ENCODE measurements around the gene MCC.

The MCC gene

GRCh38 chr5:113510836-113511451 lies 22.7 kb upstream of the MCC start:
- no peak overlapping the region for H3K18ac ChIP-seq (ENCODE audit: low read length)
- no peak overlapping the region for H3K9ac ChIP-seq (ENCODE audit: low read length)
- no peak overlapping the region for H2BK12ac ChIP-seq (ENCODE audit: low read length)
- H3K27me3 ChIP-seq (ENCODE audit: insufficient read depth, low read length): no peaks in the 10 kb centered on the region
- peaks cover 0 to 1% of the 10 kb centered on the region in 2 experiments for H3K4me1 ChIP-seq (ENCODE audit: control insufficient read depth in 1 of 2, insufficient read depth in 2 of 2, low read length in 2 of 2)
- DNase-seq: peak in 1 of 2 donors; percentile 45
- no peak overlapping the region for H4K12ac ChIP-seq (ENCODE audit: low read depth, low read length)
- WGBS (ENCODE audit: extremely low coverage, insufficient coverage, insufficient read length): no CpG with 5 or more reads among the region's 6 CpGs
- no peak overlapping the region for H2BK5ac ChIP-seq (ENCODE audit: low read depth, low read length, poor library complexity)
- H4K91ac ChIP-seq (ENCODE audit: low read depth, low read length): no peak overlapping the region
- H2AFZ ChIP-seq (ENCODE audit: insufficient read depth, low read length, poor library complexity): no peak overlapping the region
- H3K27ac ChIP-seq (ENCODE audit: low read depth, low read length): no peak overlapping the region
- no peak overlapping the region for H2AK5ac ChIP-seq (ENCODE audit: low read length)
- H4K8ac ChIP-seq (ENCODE audit: low read depth, low read length): no peak overlapping the region
- H2BK120ac ChIP-seq (ENCODE audit: insufficient read depth, low read length, poor library complexity): no peak overlapping the region
- no peak overlapping the region for H3K4me2 ChIP-seq (ENCODE audit: low read length)
- no peak overlapping the region for H3K23ac ChIP-seq (ENCODE audit: low read length)
- no peak overlapping the region for H3K4me3 ChIP-seq (ENCODE audit: low read depth, low read length)
- H3K4ac ChIP-seq (ENCODE audit: low read depth, low read length): no peak overlapping the region
- no peak overlapping the region for H3K14ac ChIP-seq (ENCODE audit: low read length)
- no peaks in the 10 kb centered on the region for H3K9me3 ChIP-seq (ENCODE audit: insufficient read depth, low read depth, low read length)
- H3K79me1 ChIP-seq (ENCODE audit: low read length): peaks cover 8% of the 10 kb centered on the region
- peaks cover 6% of the 10 kb centered on the region for H3K79me2 ChIP-seq (ENCODE audit: control insufficient read depth, insufficient read depth, low read length, poor library complexity)
- no peaks in the 10 kb centered on the region for H3K36me3 ChIP-seq (ENCODE audit: control insufficient read depth in 1 of 2, insufficient read depth in 2 of 2, low read length in 2 of 2)

GRCh38 chr5:113508756-113509155 lies 20.5 kb upstream of the MCC start:
- Histone ChIP-seq H4K12ac (ENCODE audit: low read depth, low read length) (no peak overlapping the region), H3K9me3 (ENCODE audit: insufficient read depth, low read depth, low read length) (no peaks in the 10 kb centered on the region), H3K79me2 (ENCODE audit: control insufficient read depth, insufficient read depth, low read length, poor library complexity) (peaks cover 2% of the 10 kb centered on the region), H3K4ac (ENCODE audit: low read depth, low read length) (no peak overlapping the region), H3K18ac (ENCODE audit: low read length) (no peak overlapping the region), H3K4me3 (ENCODE audit: low read depth, low read length) (no peak overlapping the region), H3K4me2 (ENCODE audit: low read length) (no peak overlapping the region), H3K27ac (ENCODE audit: low read depth, low read length) (no peak overlapping the region), H2BK5ac (ENCODE audit: low read depth, low read length, poor library complexity) (no peak overlapping the region), H2BK12ac (ENCODE audit: low read length) (no peak overlapping the region), H2BK120ac (ENCODE audit: insufficient read depth, low read length, poor library complexity) (no peak overlapping the region), H3K4me1 (ENCODE audit: control insufficient read depth in 1 of 2, insufficient read depth in 2 of 2, low read length in 2 of 2) (no peaks in the 10 kb centered on the region), H3K79me1 (ENCODE audit: low read length) (peaks cover 5% of the 10 kb centered on the region), H2AFZ (ENCODE audit: insufficient read depth, low read length, poor library complexity) (no peak overlapping the region), H2AK5ac (ENCODE audit: low read length) (no peak overlapping the region), H3K23ac (ENCODE audit: low read length) (no peak overlapping the region), H4K8ac (ENCODE audit: low read depth, low read length) (no peak overlapping the region), H3K14ac (ENCODE audit: low read length) (no peak overlapping the region), H4K91ac (ENCODE audit: low read depth, low read length) (no peak overlapping the region), H3K27me3 (ENCODE audit: insufficient read depth, low read length) (no peaks in the 10 kb centered on the region), H3K9ac (ENCODE audit: low read length) (no peak overlapping the region), H3K36me3 (ENCODE audit: control insufficient read depth in 1 of 2, insufficient read depth in 2 of 2, low read length in 2 of 2) (no peaks in the 10 kb centered on the region)
- no peak for DNase-seq

- Histone ChIP-seq H3K18ac (ENCODE audit: low read length) (no peak overlapping the region), H4K12ac (ENCODE audit: low read depth, low read length) (no peak overlapping the region), H3K9ac (ENCODE audit: low read length) (no peak overlapping the region), H3K14ac (ENCODE audit: low read length) (no peak overlapping the region), H4K8ac (ENCODE audit: low read depth, low read length) (no peak overlapping the region), H3K4me3 (ENCODE audit: low read depth, low read length) (no peak overlapping the region), H3K4me1 (ENCODE audit: control insufficient read depth in 1 of 2, insufficient read depth in 2 of 2, low read length in 2 of 2) (no peaks in the 10 kb centered on the region), H3K36me3 (ENCODE audit: control insufficient read depth in 1 of 2, insufficient read depth in 2 of 2, low read length in 2 of 2) (no peaks in the 10 kb centered on the region), H3K27ac (ENCODE audit: low read depth, low read length) (no peak overlapping the region), H2AFZ (ENCODE audit: insufficient read depth, low read length, poor library complexity) (no peak overlapping the region), H3K27me3 (ENCODE audit: insufficient read depth, low read length) (no peaks in the 10 kb centered on the region), H4K91ac (ENCODE audit: low read depth, low read length) (no peak overlapping the region), H3K4me2 (ENCODE audit: low read length) (no peak overlapping the region), H3K23ac (ENCODE audit: low read length) (no peak overlapping the region), H3K4ac (ENCODE audit: low read depth, low read length) (no peak overlapping the region), H2AK5ac (ENCODE audit: low read length) (no peak overlapping the region), H2BK12ac (ENCODE audit: low read length) (no peak overlapping the region), H3K79me1 (ENCODE audit: low read length) (no peaks in the 10 kb centered on the region), H3K79me2 (ENCODE audit: control insufficient read depth, insufficient read depth, low read length, poor library complexity) (no peaks in the 10 kb centered on the region), H2BK120ac (ENCODE audit: insufficient read depth, low read length, poor library complexity) (no peak overlapping the region), H2BK5ac (ENCODE audit: low read depth, low read length, poor library complexity) (no peak overlapping the region), H3K9me3 (ENCODE audit: insufficient read depth, low read depth, low read length) (no peaks in the 10 kb centered on the region)
- DNase-seq: no peak
These were observed 19.3 kb upstream of the MCC start for GRCh38 chr5:113507601-113508000.

- Histone ChIP-seq H2AK5ac (ENCODE audit: low read length) (no peak overlapping the region), H3K4me1 (ENCODE audit: control insufficient read depth in 1 of 2, insufficient read depth in 2 of 2, low read length in 2 of 2) (no peaks in the 10 kb centered on the region), H2AFZ (ENCODE audit: insufficient read depth, low read length, poor library complexity) (no peak overlapping the region)
These were observed 16.9 kb upstream of the MCC start for GRCh38 chr5:113505181-113505580.

More at GRCh38 chr5:113505181-113505580, 16.9 kb upstream of the MCC start:
- DNase-seq: peak; percentile 9 to 55
- Histone ChIP-seq H3K14ac (ENCODE audit: low read length) (no peak overlapping the region), H4K8ac (ENCODE audit: low read depth, low read length) (no peak overlapping the region), H3K23ac (ENCODE audit: low read length) (no peak overlapping the region), H2BK12ac (ENCODE audit: low read length) (no peak overlapping the region), H3K9me3 (ENCODE audit: insufficient read depth, low read depth, low read length) (no peaks in the 10 kb centered on the region), H3K79me1 (ENCODE audit: low read length) (no peaks in the 10 kb centered on the region), H3K4ac (ENCODE audit: low read depth, low read length) (no peak overlapping the region), H2BK120ac (ENCODE audit: insufficient read depth, low read length, poor library complexity) (no peak overlapping the region), H3K18ac (ENCODE audit: low read length) (no peak overlapping the region), H3K9ac (ENCODE audit: low read length) (no peak overlapping the region), H3K4me3 (ENCODE audit: low read depth, low read length) (no peak overlapping the region), H4K12ac (ENCODE audit: low read depth, low read length) (no peak overlapping the region), H3K36me3 (ENCODE audit: control insufficient read depth in 1 of 2, insufficient read depth in 2 of 2, low read length in 2 of 2) (no peaks in the 10 kb centered on the region), H3K79me2 (ENCODE audit: control insufficient read depth, insufficient read depth, low read length, poor library complexity) (no peaks in the 10 kb centered on the region), H3K27ac (ENCODE audit: low read depth, low read length) (no peak overlapping the region), H4K91ac (ENCODE audit: low read depth, low read length) (no peak overlapping the region), H3K4me2 (ENCODE audit: low read length) (no peak overlapping the region), H2BK5ac (ENCODE audit: low read depth, low read length, poor library complexity) (no peak overlapping the region), H3K27me3 (ENCODE audit: insufficient read depth, low read length) (no peaks in the 10 kb centered on the region)
- WGBS (ENCODE audit: extremely low coverage, insufficient coverage, insufficient read length): no CpG with 5 or more reads among the region's 5 CpGs
